Measurements from ENCODE around the gene ARR3.
"Not testable (repeated sequence)": the region's sequence is repeated elsewhere in the genome, so short reads cannot be mapped to it uniquely, and the experiment has no call there.

The ARR3 gene

GRCh38 chrX:70254909-70255308 lies 13.2 kb upstream of the ARR3 start:
- Histone ChIP-seq H3K36me3 (replicated peaks) (no peaks in the 10 kb centered on the region), H3K9me3 (no peaks in the 10 kb centered on the region), H3K4me3 (no peak overlapping the region), H3K27me3 (ENCODE audit: low read depth) (no peaks in the 10 kb centered on the region), H3K4me1 (peaks cover 16% of the 10 kb centered on the region)
- in situ Hi-C loops (cut with MboI; ENCODE audit: low sequenced_read_pairs), result no loop called here
- DNase-seq (ENCODE audit: low spot score in 2 of 2), result no peak

DNA sequence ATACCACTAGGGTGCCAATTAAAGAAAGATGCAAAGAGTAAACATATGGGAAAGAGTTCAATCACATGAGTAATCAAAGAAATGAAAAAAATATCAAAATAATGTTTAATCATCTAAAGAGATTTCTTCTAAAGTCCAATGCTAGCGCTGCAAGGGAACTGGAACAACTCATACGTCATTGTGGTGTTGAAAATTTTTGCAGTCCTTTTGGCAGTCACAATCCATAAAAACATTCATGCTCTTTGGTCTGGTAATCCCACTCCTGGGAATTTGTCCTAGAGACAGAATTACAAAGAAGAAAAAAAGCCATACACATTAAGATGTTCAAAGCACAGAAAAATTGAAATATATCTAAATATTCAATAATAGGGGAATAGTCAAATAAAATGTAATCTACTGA lies 12.7 kb upstream of the ARR3 start:
- H3K27me3 ChIP-seq (ENCODE audit: low read depth), result no peaks in the 10 kb centered on the region
- H3K36me3 ChIP-seq (replicated peaks), result no peaks in the 10 kb centered on the region
- no peak for DNase-seq (ENCODE audit: low spot score in 2 of 2)
- H3K4me1 ChIP-seq, result peaks cover 12% of the 10 kb centered on the region
- H3K9me3 ChIP-seq, result no peaks in the 10 kb centered on the region
- H3K4me3 ChIP-seq, result no peak overlapping the region
- in situ Hi-C loops (cut with MboI; ENCODE audit: low sequenced_read_pairs), result no loop called here

DNA sequence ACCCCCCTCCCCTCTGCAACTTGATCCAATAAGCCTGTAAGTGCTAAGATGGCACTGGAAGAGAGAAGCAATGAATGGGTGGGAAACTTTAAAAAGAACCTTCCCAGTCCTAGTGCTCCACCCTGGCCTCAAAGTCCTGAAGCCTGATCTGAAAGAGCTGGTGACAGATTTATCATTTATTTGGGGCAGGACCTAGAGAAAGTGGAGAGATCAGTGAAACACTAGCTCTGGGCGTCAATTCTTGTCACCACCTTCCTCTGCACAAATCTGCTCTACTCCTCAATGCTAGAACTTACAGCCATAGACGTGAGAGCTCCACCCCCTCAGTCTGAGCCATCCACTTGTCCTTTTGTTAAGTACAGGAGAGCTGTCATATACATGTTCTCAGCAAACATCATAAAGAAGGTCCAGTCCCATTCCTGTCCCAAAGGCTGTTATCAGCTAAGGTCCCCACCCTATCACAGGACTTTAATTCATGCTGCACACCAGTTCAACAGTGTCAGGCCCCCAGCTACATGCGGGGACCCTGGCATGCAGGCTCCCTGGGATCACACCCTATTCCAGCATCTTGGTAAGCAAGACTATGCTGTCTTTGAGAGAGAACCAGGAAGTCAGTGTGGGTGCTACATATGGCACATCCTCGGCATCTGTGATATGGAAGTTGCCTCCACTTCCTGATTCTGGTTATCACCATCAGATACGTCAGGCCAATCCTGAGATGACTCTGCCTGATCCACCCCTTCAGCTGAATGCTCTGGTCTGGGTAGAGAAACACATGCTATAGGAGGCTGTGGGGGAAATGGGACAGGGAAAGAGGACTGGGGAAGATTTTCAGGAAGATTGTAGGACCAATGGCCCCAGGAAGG lies 10.5 kb upstream of the ARR3 start:
- Histone ChIP-seq H3K4me1 (peaks cover under 1% of the 10 kb centered on the region; the same call in 1 of the 2 replicates), H3K9me3 (no peaks in the 10 kb centered on the region), H3K4me3 (no peak overlapping the region), H3K27me3 (ENCODE audit: low read depth) (no peaks in the 10 kb centered on the region), H3K36me3 (replicated peaks) (no peaks in the 10 kb centered on the region)
- in situ Hi-C loops (cut with MboI; ENCODE audit: low sequenced_read_pairs), result no loop called here
- no peak for DNase-seq (ENCODE audit: low spot score in 2 of 2)

DNA sequence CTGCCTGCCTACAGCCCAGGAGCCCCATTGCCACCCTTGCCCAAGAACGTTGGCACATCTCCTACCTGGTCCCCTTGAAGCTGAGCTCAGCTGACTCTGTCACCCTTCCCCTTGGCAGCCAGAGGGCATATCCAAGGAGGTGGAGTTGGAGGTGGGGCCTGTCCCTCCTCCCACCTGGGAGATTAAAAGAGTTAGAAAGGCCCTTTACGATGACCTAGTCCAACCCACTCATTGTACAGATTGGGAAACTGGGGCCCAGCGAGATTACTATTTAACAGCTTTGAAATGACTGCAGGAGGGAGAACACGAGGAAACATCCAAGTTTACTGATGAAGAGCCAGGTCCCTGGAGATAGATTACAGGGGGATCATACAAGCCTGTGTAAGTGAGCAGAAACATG lies 8.0 kb upstream of the ARR3 start, which contains the start of gene P2RY4:
Gene P2RY4, minus strand, starts transcription at position 101 of the 400 bp plus-strand sequence. CDS start 580 bp downstream, outside the sequence.
- no peak for DNase-seq (ENCODE audit: low spot score in 2 of 2)
- Histone ChIP-seq H3K4me1 (no peaks in the 10 kb centered on the region), H3K36me3 (replicated peaks) (no peaks in the 10 kb centered on the region), H3K9me3 (no peaks in the 10 kb centered on the region), H3K27me3 (ENCODE audit: low read depth) (peaks cover 3% of the 10 kb centered on the region; the same call in 1 of the 2 replicates), H3K4me3 (no peak within 1 kb of the TSS)
- in situ Hi-C loops (cut with MboI; ENCODE audit: low sequenced_read_pairs), result no loop called here

- Histone ChIP-seq H3K27me3 (ENCODE audit: low read depth) (peaks cover 3% of the 10 kb centered on the region; the same call in 1 of the 2 replicates), H3K9me3 (no peaks in the 10 kb centered on the region), H3K4me1 (no peaks in the 10 kb centered on the region), H3K36me3 (replicated peaks) (no peaks in the 10 kb centered on the region), H3K4me3 (no peak overlapping the region)
- DNase-seq (ENCODE audit: low spot score in 2 of 2), result peak; percentile 56 to 83
- in situ Hi-C loops (cut with MboI; ENCODE audit: low sequenced_read_pairs), result no loop called here
Observed at GRCh38 chrX:70262952-70263567, 5.1 kb upstream of the ARR3 start.

GRCh38 chrX:70264784-70265183 lies 3.4 kb upstream of the ARR3 start:
- no peak for DNase-seq (ENCODE audit: low spot score in 2 of 2)
- Histone ChIP-seq H3K9me3 (no peaks in the 10 kb centered on the region), H3K4me3 (no peak overlapping the region), H3K36me3 (replicated peaks) (no peaks in the 10 kb centered on the region), H3K27me3 (ENCODE audit: low read depth) (peaks cover 3% of the 10 kb centered on the region; the same call in 1 of the 2 replicates), H3K4me1 (no peaks in the 10 kb centered on the region)
- in situ Hi-C loops (cut with MboI; ENCODE audit: low sequenced_read_pairs), result no loop called here

- in situ Hi-C loops (cut with MboI; ENCODE audit: low sequenced_read_pairs); DNase-seq (ENCODE audit: low spot score in 2 of 2); H3K36me3 ChIP-seq (replicated peaks); H3K27me3 ChIP-seq (ENCODE audit: low read depth); H3K4me1 ChIP-seq; H3K4me3 ChIP-seq; H3K9me3 ChIP-seq: not testable (repeated sequence)
Observed at GRCh38 chrX:70274029-70274428, 5.9 kb downstream of the ARR3 start.

GRCh38 chrX:70279081-70279480 lies 10.9 kb downstream of the ARR3 start:
- Histone ChIP-seq H3K27me3 (ENCODE audit: low read depth) (no peaks in the 10 kb centered on the region), H3K4me3 (no peak overlapping the region), H3K4me1 (peaks cover 10% of the 10 kb centered on the region), H3K9me3 (no peaks in the 10 kb centered on the region), H3K36me3 (replicated peaks) (no peaks in the 10 kb centered on the region)
- DNase-seq (ENCODE audit: low spot score in 2 of 2), result no peak
- in situ Hi-C loops (cut with MboI; ENCODE audit: low sequenced_read_pairs), result no loop called here

DNA sequence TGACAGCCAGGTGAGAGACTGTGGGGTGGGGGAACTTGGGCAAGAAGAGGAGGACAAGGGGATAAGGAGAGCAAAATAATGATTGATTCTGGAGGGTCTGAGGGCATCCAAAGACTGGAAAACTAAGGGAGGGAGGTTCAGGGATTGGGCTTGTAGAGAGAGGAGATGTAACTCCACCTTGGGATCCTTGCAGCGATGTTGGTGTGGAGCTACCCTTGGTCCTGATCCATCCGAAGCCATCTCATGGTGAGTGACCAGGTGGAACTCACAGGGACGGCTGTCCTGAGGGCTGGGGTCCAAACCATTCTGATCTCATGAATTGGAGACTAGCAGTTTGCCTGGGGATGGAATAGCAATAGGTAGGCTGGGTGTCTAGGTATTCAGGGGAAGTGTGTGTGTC lies 12.4 kb downstream of the ARR3 start:
- in situ Hi-C loops (cut with MboI; ENCODE audit: low sequenced_read_pairs), result no loop called here

DNA sequence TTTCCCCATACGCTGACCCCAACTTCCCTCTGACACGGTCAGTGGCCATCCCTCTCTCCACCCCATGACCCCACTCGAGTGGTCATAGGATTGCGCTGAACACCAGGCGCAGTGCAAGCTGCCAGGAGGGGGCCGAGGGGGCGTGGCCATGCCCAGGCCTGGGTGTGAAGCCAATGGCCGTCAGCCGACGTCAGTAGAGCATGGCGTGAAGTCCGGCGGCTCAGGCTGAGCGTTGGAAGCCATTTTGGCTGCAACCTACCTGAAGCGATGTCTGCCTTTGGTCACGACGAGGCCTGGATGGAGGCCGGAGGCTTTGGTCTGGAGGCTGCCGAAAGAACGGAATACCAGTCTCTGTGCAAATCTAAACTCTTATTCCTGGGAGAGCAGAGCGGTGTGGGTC lies 13.8 kb downstream of the ARR3 start, which contains the start of gene RAB41:
Gene RAB41, plus strand, starts transcription at position 222 of the 400 bp plus-strand sequence. Its CDS starts 46 bp downstream, at position 268.
- no peaks in the 10 kb centered on the region for H3K9me3 ChIP-seq

More for the DNA sequence above, 12.4 kb downstream of the ARR3 start:
- no peaks in the 10 kb centered on the region for H3K27me3 ChIP-seq (ENCODE audit: low read depth)
- H3K9me3 ChIP-seq, result no peaks in the 10 kb centered on the region
- H3K36me3 ChIP-seq (replicated peaks), result peaks cover 13% of the 10 kb centered on the region
- H3K4me1 ChIP-seq, result no peaks in the 10 kb centered on the region
- no peak for DNase-seq (ENCODE audit: low spot score in 2 of 2)
- no peak overlapping the region for H3K4me3 ChIP-seq

DNA sequence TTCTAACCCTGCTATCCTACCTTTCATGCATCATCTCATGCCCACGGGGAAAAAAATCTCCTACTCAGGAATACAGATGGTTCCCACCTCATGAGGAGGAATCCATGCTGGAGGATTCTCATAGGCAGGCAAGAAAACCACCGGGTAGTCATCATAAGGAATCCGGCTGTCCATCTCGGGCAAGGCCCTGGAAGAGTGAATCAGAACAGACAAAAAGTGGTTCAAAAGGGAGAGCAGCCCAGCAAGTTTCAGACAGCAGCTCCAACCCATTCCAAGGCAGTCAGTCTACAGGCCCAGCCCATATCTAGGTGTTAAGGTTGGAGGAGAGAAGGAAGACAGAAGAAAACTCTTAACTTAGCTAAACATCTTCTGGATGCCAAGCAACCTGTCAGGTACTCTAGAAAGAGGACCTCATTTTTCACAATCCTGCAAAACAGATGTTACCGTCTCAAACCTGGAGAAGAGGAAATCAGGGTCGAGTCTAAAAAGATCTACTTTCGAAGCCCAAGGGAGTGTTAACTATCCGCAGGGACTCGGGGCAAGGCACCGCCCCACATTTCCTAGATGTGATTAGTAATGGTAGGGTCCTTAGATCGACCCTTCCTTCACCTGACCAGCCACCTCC lies 21.1 kb downstream of the ARR3 start:
- no peaks in the 10 kb centered on the region for H3K9me3 ChIP-seq
- DNase-seq (ENCODE audit: low spot score in 2 of 2), result no peak
- H3K27me3 ChIP-seq (ENCODE audit: low read depth), result no peaks in the 10 kb centered on the region
- peaks cover 13% of the 10 kb centered on the region for H3K4me1 ChIP-seq
- H3K4me3 ChIP-seq, result peak overlapping the region; percentile 84
- H3K36me3 ChIP-seq (replicated peaks), result peaks cover 48% of the 10 kb centered on the region
- in situ Hi-C loops (cut with MboI; ENCODE audit: low sequenced_read_pairs), result no loop called here

More for the DNA sequence above, 13.8 kb downstream of the ARR3 start, which contains the start of gene RAB41:
- DNase-seq (ENCODE audit: low spot score in 2 of 2), result no peak
- Histone ChIP-seq H3K4me3 (no peak within 1 kb of the TSS), H3K36me3 (replicated peaks) (peaks cover 24% of the 10 kb centered on the region), H3K27me3 (ENCODE audit: low read depth) (no peaks in the 10 kb centered on the region), H3K4me1 (no peaks in the 10 kb centered on the region)
- in situ Hi-C loops (cut with MboI; ENCODE audit: low sequenced_read_pairs), result no loop called here

- H3K4me1 ChIP-seq, result peaks cover 13% of the 10 kb centered on the region
- no peaks in the 10 kb centered on the region for H3K27me3 ChIP-seq (ENCODE audit: low read depth)
- peaks cover 48% of the 10 kb centered on the region for H3K36me3 ChIP-seq (replicated peaks)
- H3K9me3 ChIP-seq, result no peaks in the 10 kb centered on the region
- in situ Hi-C loops (cut with MboI; ENCODE audit: low sequenced_read_pairs), result no loop called here
- H3K4me3 ChIP-seq, result peak within 1 kb of the TSS; percentile 84
- DNase-seq (ENCODE audit: low spot score in 2 of 2), result peak; percentile 91 to 94
Observed at GRCh38 chrX:70289793-70290770, 21.9 kb downstream of the ARR3 start, which contains the start of the genes KIF4A and PDZD11. Gene KIF4A (plus strand): TSS chrX:70290104. CDS start chrX:70290459, 355 bp downstream. Gene PDZD11 (minus strand): TSS chrX:70289927. CDS start chrX:70289341, 586 bp downstream.

- DNase-seq (ENCODE audit: low spot score in 2 of 2), result no peak
- Histone ChIP-seq H3K27me3 (ENCODE audit: low read depth) (no peaks in the 10 kb centered on the region), H3K36me3 (replicated peaks) (peaks cover 45% of the 10 kb centered on the region), H3K9me3 (no peaks in the 10 kb centered on the region), H3K4me1 (peaks cover 13% of the 10 kb centered on the region), H3K4me3 (no peak overlapping the region)
- in situ Hi-C loops (cut with MboI; ENCODE audit: low sequenced_read_pairs), result no loop called here
Observed at GRCh38 chrX:70292788-70293187, 24.7 kb downstream of the ARR3 start.

Data from HAP-1 (cell line).